Fibroblast of mammary gland (primary cell): ENCODE results near the gene APBA2.

Experiments
- DNase-seq: peaks from one replicate; pipeline ENCODE4 v3.0.0-alpha.2; 2010; ENCODE audit warnings: low read depth
- H3K4me3 ChIP-seq: 2 replicates; pipeline ENCODE4 v1.5.1; 2011; ENCODE audit warnings: low read depth, mild to moderate bottlenecking, low read length, moderate library complexity; ENCODE audit not compliant: control insufficient read depth
- CTCF ChIP-seq: conservative IDR thresholded peaks from 2 replicates; pipeline ENCODE4 v1.5.1; 2011; ENCODE audit warnings: low read depth, low read length, inconsistent platforms; ENCODE audit not compliant: control insufficient read depth, insufficient read depth

APBA2 gene

GRCh38 chr15:28876845-28877185 is 9.0 kb upstream of the APBA2 start:
- H3K4me3 ChIP-seq, result no peak overlapping the region
- TF ChIP-seq CTCF, result no peak
- DNase-seq, result no peak

DNA sequence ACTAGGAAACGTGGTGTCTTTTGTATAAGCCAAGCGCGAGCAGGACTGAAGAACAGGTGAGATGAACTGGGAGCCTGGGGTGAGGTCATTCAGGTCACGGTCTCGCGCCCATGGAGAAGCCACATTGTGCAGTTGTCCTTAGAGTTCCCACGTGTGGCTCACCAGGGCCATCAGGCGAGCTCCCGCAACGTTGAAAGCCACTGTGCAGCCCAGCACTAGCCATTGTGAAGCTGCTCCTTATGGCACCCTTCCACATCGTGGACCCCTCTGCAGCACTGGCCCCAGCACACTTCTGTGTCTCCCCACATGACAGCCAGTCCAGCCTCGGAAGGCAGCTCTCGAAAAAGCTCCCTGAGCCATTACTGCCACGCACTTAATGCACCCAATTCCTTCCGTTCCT is 7.6 kb upstream of the APBA2 start:
- TF ChIP-seq CTCF, result no peak
- no peak for DNase-seq
- H3K4me3 ChIP-seq, result no peak overlapping the region

DNA sequence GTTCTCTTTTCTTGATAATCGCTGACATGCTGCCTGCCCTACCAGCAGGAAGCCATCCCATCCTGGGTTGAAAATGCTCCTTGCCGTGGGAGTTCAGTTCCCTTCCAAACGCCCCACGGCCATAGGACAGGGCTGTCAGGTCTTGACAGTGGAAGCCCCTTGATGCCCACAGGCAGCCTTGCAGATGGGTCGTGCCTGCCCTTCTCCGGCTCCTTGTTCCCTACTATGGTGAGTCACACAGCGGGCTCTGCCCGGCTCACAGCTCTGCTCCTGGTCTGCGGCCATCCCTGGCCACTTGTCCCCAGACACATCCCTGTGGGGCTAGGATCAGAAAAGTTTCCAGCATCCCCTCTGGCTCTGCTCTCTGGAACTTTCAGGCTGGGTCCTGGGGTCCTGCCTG is 6.2 kb upstream of the APBA2 start:
- no peak for TF ChIP-seq CTCF
- no peak for DNase-seq
- no peak overlapping the region for H3K4me3 ChIP-seq

DNA sequence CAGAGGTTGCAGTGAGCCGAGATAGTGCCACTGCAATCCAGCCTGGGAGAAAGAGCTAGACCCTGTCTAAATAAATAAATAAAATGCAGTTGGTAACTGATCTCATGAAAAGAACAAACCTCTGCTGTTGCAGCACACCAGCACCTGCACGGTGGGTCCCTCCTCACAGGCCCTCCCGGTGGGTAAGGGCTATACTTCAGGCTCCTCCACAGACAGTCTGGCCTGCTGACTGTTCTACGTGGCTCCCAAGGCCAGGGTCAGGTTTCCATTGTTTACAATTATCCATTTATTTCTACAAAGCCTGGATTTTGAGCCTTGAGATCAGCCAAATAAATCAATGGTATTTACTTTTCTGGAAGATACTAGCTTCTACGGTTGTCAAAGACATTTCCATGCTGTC is 5.1 kb upstream of the APBA2 start:
- no peak for TF ChIP-seq CTCF
- no peak overlapping the region for H3K4me3 ChIP-seq
- DNase-seq, result no peak

- DNase-seq, result peak; percentile 10
- no peak for TF ChIP-seq CTCF
- no peak overlapping the region for H3K4me3 ChIP-seq
Observed at GRCh38 chr15:28881170-28881569, 4.6 kb upstream of the APBA2 start.

DNA sequence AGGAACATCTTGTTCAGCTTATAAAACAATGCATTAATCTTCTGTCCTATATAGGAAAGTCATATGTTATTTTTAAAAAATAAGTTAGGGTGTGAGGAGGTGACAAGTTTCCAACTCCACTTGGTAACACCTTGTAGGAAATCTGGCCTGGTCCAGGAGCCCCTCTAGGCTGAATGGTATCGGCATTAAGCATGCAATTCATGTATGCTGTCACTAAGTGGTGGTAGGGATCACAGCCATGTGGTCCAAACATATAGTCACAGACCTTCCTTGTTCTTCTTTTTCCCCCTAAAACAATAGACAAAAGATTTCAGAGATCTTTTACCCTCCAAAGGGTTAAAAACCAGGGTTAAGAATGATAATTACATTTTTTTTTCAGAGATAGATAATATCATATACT is 4.2 kb upstream of the APBA2 start:
- DNase-seq, result no peak
- TF ChIP-seq CTCF, result no peak
- H3K4me3 ChIP-seq, result no peak overlapping the region

DNA sequence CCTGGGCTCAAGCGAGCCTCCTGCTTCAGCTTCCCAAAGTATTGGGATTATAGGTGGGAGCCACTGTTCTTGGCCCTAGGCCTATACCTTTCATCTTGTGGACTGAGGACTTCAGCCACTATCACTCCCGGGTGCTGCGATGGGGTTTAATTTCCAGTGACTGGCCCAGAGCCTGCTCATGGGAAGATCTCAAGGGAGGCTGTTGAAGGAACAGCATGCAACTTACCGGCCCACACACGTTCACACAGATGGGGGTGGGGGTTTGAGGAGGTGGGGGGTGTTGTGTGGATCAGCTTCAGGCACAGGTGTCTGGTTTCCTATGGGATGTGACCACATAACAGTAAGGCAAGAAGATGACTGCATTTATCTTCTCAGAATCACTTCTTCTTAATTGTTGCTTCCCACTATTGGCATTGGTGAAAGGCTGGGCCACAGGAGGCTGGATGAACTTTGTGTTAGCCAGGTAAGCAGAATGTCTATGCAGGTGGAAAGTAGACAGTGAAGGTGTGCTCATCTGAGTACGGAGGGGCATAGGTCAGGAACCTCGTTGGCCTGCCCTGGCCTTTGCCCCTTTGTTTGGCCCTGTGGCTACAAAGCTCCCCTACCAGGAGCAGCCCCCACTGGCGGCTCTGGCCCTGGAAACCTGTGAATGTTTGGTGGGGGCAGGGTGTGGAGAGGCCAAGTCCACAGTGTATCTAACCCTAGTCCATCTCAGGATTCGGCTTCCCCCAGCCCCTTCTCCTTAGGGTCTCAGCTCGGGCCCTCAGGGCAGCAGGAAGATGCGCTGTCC is 1.4 kb upstream of the APBA2 start:
- no peak overlapping the region for H3K4me3 ChIP-seq
- no peak for TF ChIP-seq CTCF
- no peak for DNase-seq
